ENCODE measurements around the gene FLT3. TPM values are rescaled to one million over a fixed set of nuclear protein-coding genes. Genes with fewer than 3 reads are reported as not detected.

Gene FLT3
- total and polyA plus RNA-seq, 2 donors from 2014 or later = 2.9 TPM; not detected in 1

GRCh38 chr13:28047757-28048388 lies 52.5 kb downstream of the FLT3 start:
- H3K36me3 ChIP-seq (ENCODE audit: control insufficient read depth in 2 of 3, insufficient read depth in 3 of 3, low read length in 3 of 3) = no peaks in the 10 kb centered on the region
- intact Hi-C loops (cut with DNase I) = no loop called here
- H3K27ac ChIP-seq (ENCODE audit: low read depth in 2 of 2, low read length in 2 of 2) = no peak overlapping the region
- no peaks in the 10 kb centered on the region for H3K9me3 ChIP-seq (ENCODE audit: control insufficient read depth in 2 of 3, insufficient read depth in 1 of 3, low read length in 3 of 3)
- no peak for FAIRE-seq
- no peak overlapping the region for H3K9ac ChIP-seq (ENCODE audit: low read length in 3 of 3)
- no peaks in the 10 kb centered on the region for H3K27me3 ChIP-seq (ENCODE audit: control insufficient read depth, insufficient read depth, low read length)
- no peak for TF ChIP-seq CTCF (IDR thresholded peaks at IDR 0.05; ENCODE audit: borderline replicate concordance, extremely low read depth, insufficient read depth)
- DNase-seq = no peak
- no peaks in the 10 kb centered on the region for H3K4me1 ChIP-seq (ENCODE audit: control insufficient read depth in 2 of 3, insufficient read depth in 2 of 3, low read depth in 1 of 3, low read length in 3 of 3)
- no peak overlapping the region for H3K4me3 ChIP-seq (ENCODE audit: low read length in 3 of 3)

- Histone ChIP-seq H3K27me3 (ENCODE audit: control insufficient read depth, insufficient read depth, low read length) (no peaks in the 10 kb centered on the region), H3K36me3 (ENCODE audit: control insufficient read depth in 2 of 3, insufficient read depth in 3 of 3, low read length in 3 of 3) (no peaks in the 10 kb centered on the region), H3K27ac (ENCODE audit: low read depth in 2 of 2, low read length in 2 of 2) (no peak overlapping the region), H3K4me3 (ENCODE audit: low read length in 3 of 3) (no peak overlapping the region), H3K9me3 (ENCODE audit: control insufficient read depth in 2 of 3, insufficient read depth in 1 of 3, low read length in 3 of 3) (no peaks in the 10 kb centered on the region), H3K4me1 (ENCODE audit: control insufficient read depth in 2 of 3, insufficient read depth in 2 of 3, low read depth in 1 of 3, low read length in 3 of 3) (no peaks in the 10 kb centered on the region), H3K9ac (ENCODE audit: low read length in 3 of 3) (no peak overlapping the region)
- TF ChIP-seq CTCF (IDR thresholded peaks at IDR 0.05; ENCODE audit: borderline replicate concordance, extremely low read depth, insufficient read depth) = no peak
- intact Hi-C loops (cut with DNase I) = no loop called here
- no peak for DNase-seq
- FAIRE-seq = no peak
Measured at GRCh38 chr13:28046981-28047380, 53.4 kb downstream of the FLT3 start.

- H3K4me3 ChIP-seq (ENCODE audit: low read length in 3 of 3) = no peak overlapping the region
- intact Hi-C loops (cut with DNase I) = no loop called here
- no peaks in the 10 kb centered on the region for H3K27me3 ChIP-seq (ENCODE audit: control insufficient read depth, insufficient read depth, low read length)
- H3K9ac ChIP-seq (ENCODE audit: low read length in 3 of 3) = no peak overlapping the region
- FAIRE-seq (no peak), DNase-seq (no peak)
- H3K27ac ChIP-seq (ENCODE audit: low read depth in 2 of 2, low read length in 2 of 2) = no peak overlapping the region
- no peak for TF ChIP-seq CTCF (IDR thresholded peaks at IDR 0.05; ENCODE audit: borderline replicate concordance, extremely low read depth, insufficient read depth)
- H3K9me3 ChIP-seq (ENCODE audit: control insufficient read depth in 2 of 3, insufficient read depth in 1 of 3, low read length in 3 of 3) = no peaks in the 10 kb centered on the region
- H3K4me1 ChIP-seq (ENCODE audit: control insufficient read depth in 2 of 3, insufficient read depth in 2 of 3, low read depth in 1 of 3, low read length in 3 of 3) = no peaks in the 10 kb centered on the region
- no peaks in the 10 kb centered on the region for H3K36me3 ChIP-seq (ENCODE audit: control insufficient read depth in 2 of 3, insufficient read depth in 3 of 3, low read length in 3 of 3)
Measured at GRCh38 chr13:28045861-28046260, 54.5 kb downstream of the FLT3 start.

- H3K4me1 ChIP-seq (ENCODE audit: control insufficient read depth in 2 of 3, insufficient read depth in 2 of 3, low read depth in 1 of 3, low read length in 3 of 3) = no peaks in the 10 kb centered on the region
- H3K27me3 ChIP-seq (ENCODE audit: control insufficient read depth, insufficient read depth, low read length) = no peaks in the 10 kb centered on the region
- DNase-seq = no peak
- H3K9ac ChIP-seq (ENCODE audit: low read length in 3 of 3) = no peak overlapping the region
- H3K36me3 ChIP-seq (ENCODE audit: control insufficient read depth in 2 of 3, insufficient read depth in 3 of 3, low read length in 3 of 3) = no peaks in the 10 kb centered on the region
- no peak overlapping the region for H3K4me3 ChIP-seq (ENCODE audit: low read length in 3 of 3)
- no peaks in the 10 kb centered on the region for H3K9me3 ChIP-seq (ENCODE audit: control insufficient read depth in 2 of 3, insufficient read depth in 1 of 3, low read length in 3 of 3)
- no peak overlapping the region for H3K27ac ChIP-seq (ENCODE audit: low read depth in 2 of 2, low read length in 2 of 2)
- FAIRE-seq = no peak
- TF ChIP-seq CTCF (IDR thresholded peaks at IDR 0.05; ENCODE audit: borderline replicate concordance, extremely low read depth, insufficient read depth) = no peak
- intact Hi-C loops (cut with DNase I) = no loop called here
Measured at GRCh38 chr13:28044608-28045007, 55.8 kb downstream of the FLT3 start.

All from kidney (tissue), 14 donors.